ENCODE measurements around the gene ARHGAP33.

Gene ARHGAP33

DNA sequence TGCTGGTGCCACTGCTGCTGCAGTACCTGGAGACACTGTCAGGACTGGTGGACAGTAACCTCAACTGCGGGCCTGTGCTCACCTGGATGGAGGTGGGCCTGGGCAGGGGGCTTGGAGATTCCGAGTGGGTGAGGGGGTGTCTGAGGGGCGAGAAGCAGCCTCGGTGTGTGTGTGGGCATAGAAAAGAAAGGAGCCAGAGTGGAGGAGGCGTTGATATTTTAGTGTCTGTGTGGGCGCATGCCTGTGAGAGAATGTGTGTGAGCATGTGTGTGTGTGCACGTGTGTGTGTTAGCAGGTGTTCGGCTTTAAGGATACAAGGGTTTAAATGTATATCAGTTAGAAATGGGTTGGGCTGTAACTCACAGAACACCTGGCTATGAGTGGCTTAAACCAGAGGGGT is 3.7 kb downstream of the ARHGAP33 start:
- no peak for DNase-seq

DNA sequence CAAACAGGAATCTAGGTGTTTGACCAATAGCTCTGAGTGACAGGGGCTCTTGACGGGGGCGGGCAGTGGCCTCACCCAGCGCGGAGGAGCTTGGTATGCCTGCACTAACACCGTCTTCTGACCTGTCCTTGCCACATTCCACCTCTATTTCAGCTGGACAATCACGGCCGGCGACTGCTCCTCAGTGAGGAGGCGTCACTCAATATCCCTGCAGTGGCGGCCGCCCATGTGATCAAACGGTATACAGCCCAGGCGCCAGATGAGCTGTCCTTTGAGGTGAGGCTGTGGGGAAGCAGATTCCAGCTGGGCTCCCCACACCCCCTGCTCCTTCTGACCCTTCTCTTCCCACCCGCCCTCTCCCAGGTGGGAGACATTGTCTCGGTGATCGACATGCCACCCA is 4.7 kb downstream of the ARHGAP33 start:
- DNase-seq = no peak

DNA sequence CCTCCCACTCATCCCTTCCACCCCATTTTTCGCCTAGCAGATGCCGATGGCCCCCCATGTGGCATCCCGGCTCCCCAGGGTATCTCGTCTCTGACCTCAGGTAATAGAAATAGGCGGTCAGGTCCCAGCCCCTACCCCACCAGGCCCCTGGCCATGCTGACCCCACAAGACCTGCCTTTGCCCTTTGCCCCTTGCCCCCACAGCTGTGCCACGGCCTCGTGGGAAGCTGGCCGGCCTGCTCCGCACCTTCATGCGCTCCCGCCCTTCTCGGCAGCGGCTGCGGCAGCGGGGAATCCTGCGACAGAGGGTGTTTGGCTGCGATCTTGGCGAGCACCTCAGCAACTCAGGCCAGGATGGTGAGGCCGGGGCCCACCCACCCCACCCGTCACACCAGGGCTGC is 5.4 kb downstream of the ARHGAP33 start:
- no peak for DNase-seq

DNA sequence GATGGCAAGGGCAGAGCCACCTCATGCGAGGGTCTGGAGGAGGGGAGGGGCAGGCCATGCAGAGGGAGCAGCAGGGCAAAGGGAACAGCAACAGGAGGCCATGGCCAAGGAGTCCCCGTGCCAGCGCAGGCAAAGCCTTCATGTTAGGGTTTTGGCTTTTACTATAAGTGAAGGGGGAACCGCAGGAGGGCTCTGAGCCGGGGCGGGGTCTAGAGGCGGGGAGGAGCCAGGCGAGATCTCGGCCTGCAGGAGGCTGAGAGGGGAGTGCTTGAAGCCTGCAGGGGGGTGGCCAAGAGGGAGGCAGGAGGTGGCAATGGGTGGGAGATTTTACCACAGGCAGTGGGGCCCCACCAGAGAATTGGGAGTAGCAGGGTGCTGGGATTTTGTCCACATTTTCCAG is 6.3 kb downstream of the ARHGAP33 start:
- no peak for DNase-seq

DNA sequence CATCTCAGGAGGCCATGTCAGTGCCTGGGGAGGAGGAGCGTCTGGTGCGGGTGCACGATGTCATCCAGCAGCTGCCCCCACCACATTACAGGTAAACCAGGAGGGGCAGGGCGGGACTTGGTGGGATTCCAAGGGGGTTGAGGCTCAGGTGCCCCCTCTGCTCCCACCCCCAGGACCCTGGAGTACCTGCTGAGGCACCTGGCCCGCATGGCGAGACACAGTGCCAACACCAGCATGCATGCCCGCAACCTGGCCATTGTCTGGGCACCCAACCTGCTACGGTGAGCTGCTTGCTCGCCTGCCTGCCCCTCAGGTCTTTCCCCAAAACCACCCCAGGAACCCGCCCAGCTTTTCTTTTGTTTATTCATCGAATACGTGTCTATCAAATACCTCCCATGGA is 7.2 kb downstream of the ARHGAP33 start:
- DNase-seq = no peak

DNA sequence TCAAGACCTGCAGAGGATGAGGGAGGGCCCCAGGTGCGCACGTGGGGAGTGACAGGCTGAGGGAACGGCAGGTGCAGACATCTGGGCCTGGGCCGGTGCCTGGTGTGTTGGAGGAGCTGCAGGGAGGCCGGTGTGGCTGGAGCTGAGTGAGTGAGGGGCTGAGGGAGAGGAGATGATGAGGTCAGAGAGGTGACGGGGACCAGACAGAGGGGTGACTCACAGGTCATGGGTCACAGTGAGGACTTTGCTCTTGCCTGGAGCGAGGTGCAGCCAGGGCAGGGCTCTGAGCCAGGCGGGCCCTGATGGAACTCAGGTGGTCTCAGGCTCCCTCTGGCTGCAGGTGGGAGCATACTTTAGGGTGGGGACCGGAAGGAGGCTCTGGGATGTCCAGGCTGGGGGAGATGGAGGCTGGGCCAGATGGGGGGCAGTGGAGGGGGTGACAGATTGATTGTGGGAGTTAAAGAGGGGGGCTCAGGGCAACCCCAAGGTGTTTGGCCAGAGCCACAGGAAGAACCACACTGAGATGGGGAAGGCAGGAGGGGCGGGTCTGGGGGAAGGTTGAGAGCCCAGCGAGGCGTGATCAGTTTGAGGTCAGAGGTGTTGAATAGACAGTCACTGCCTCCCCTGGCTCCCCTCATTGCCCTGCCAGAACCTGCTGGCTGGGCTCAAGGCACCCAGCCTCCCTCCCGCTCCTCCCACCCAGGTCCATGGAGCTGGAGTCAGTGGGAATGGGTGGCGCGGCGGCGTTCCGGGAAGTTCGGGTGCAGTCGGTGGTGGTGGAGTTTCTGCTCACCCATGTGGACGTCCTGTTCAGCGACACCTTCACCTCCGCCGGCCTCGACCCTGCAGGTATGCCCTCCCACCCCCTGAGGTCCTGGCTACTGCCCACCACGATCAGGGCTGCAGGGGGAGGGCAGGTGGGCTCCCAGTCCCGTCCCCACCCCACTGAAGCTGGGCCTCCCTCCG is 8.4 kb downstream of the ARHGAP33 start:
- no peak for DNase-seq

DNA sequence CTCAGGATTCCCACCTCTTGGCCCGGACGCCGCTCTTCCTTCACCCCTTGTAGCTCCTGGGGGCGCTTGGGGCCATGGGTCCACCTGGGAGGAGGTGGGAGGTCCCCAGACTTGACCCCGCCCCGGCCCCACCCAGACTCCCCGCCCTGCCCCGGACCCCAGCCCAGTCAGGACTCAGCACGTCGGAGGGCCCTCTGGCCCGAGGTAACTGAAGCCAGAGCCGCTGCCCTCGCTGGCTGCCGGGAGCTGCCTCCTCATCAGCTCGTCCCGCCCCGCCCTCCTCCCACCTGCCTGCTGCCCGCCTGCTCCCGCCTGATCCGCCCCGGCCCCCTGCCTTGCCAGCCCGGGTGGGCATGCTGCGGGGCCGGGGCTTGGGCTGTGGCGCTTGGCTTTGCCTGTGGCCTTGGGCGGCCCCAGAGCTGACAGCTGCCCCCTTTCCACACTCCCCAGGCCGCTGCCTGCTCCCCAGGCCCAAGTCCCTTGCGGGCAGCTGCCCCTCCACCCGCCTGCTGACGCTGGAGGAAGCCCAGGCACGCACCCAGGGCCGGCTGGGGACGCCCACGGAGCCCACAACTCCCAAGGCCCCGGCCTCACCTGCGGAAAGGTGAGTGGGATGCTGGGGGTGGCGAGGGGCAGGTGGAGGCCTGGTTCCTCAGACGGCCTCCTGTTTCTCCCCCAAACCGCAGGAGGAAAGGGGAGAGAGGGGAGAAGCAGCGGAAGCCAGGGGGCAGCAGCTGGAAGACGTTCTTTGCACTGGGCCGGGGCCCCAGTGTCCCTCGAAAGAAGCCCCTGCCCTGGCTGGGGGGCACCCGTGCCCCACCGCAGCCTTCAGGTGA is 9.4 kb downstream of the ARHGAP33 start:
- no peak for DNase-seq

DNA sequence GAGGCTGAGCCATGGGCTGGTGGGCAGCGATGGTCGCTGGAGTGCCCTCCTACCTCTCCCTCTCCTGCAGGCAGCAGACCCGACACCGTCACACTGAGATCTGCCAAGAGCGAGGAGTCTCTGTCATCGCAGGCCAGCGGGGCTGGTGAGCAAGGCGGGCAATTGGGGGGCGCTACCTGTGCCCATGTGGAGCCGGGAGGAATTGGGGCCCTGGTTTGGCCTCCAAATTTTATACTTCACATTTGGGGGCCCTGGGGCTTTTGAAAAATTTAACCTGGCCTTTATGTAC is 9.9 kb downstream of the ARHGAP33 start:
- DNase-seq = no peak

DNA sequence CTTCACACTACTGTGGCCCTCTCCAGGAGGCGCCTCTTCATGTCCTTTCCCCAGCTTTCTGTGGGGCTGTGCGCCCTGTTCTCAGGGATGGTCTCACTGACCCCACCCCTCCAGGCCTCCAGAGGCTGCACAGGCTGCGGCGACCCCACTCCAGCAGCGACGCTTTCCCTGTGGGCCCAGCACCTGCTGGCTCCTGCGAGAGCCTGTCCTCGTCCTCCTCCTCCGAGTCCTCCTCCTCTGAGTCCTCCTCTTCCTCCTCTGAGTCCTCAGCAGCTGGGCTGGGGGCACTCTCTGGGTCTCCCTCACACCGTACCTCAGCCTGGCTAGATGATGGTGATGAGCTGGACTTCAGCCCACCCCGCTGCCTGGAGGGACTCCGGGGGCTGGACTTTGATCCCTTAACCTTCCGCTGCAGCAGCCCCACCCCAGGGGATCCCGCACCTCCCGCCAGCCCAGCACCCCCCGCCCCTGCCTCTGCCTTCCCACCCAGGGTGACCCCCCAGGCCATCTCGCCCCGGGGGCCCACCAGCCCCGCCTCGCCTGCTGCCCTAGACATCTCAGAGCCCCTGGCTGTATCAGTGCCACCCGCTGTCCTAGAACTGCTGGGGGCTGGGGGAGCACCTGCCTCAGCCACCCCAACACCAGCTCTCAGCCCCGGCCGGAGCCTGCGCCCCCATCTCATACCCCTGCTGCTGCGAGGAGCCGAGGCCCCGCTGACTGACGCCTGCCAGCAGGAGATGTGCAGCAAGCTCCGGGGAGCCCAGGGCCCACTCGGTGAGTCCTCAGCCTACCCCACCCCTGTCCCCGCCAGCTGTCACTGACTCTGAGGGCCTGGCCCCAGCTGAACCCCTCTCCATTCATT is 11.2 kb downstream of the ARHGAP33 start:
- no peak for DNase-seq

DNA sequence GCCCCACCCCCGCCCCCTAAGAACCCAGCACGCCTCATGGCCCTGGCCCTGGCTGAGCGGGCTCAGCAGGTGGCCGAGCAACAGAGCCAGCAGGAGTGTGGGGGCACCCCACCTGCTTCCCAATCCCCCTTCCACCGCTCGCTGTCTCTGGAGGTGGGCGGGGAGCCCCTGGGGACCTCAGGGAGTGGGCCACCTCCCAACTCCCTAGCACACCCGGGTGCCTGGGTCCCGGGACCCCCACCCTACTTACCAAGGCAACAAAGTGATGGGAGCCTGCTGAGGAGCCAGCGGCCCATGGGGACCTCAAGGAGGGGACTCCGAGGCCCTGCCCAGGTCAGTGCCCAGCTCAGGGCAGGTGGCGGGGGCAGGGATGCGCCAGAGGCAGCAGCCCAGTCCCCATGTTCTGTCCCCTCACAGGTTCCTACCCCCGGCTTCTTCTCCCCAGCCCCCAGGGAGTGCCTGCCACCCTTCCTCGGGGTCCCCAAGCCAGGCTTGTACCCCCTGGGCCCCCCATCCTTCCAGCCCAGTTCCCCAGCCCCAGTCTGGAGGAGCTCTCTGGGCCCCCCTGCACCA is 11.9 kb downstream of the ARHGAP33 start:
- DNase-seq = no peak

DNA sequence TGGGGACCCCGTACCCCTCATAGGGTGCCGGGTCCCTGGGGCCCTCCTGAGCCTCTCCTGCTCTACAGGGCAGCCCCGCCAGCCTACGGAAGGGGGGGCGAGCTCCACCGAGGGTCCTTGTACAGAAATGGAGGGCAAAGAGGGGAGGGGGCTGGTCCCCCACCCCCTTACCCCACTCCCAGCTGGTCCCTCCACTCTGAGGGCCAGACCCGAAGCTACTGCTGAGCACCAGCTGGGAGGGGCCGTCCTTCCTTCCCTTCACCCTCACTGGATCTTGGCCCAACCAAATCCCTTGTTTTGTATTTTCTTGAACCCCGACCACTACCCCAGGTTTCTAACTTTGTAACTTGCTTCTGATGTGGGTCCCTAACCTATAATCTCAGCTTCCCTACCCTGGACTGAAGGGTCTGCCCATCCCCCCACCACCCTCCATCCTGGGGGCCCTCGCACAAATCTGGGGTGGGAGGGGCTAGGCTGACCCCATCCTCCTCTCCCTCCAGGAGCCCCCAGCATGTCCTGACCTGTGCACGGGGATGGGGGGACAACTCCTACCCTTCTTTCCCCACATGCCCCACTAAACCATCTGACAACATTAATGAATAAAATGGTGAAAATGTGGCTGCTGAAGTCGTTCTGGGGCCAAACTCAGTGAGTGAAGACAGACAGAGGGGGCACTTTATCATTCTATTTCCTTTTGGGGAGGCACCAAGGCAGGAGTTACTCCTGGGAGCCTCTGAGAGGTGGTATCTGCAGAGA is 13.0 kb downstream of the ARHGAP33 start:
- no peak for DNase-seq

DNA sequence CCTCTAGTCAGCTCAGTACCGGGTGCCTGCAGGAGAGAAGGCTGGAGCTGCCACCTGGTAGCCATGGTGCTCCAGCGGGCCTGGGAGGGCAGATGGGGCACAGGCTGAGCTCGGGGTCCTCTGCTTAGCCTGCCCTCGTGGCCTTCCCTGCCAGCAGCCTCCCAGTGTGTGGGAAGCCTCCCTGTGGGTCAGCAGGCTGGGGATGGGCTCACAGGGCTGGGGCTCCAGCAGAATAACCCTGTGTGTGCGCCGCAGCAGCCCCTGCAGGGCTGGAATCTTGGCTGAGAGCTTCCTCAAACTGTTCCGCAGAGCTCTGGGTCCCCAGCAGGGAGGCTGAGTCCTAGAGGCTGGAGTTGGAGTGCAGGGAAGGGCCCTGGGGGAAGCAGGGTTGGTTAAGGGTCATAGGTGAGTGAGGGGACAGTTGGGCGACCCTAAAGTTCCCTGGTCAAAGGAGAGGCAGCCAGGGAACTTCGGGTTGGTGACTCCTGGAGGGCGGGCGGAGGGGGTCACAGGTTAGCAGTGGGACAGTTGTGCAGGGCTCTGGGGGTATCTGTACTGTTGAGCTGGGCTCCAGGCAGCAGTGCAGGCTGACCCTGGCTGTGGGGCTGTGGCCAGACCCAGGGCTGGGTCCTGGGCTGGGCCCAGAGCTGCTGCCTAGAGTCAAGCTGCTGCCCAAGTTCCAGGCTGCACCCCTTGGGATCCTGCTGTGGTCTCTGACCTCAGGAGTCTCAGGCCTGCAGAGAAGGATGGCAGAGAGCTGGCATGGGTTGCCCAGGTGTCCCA is 14.0 kb downstream of the ARHGAP33 start:
- no peak for DNase-seq

DNA sequence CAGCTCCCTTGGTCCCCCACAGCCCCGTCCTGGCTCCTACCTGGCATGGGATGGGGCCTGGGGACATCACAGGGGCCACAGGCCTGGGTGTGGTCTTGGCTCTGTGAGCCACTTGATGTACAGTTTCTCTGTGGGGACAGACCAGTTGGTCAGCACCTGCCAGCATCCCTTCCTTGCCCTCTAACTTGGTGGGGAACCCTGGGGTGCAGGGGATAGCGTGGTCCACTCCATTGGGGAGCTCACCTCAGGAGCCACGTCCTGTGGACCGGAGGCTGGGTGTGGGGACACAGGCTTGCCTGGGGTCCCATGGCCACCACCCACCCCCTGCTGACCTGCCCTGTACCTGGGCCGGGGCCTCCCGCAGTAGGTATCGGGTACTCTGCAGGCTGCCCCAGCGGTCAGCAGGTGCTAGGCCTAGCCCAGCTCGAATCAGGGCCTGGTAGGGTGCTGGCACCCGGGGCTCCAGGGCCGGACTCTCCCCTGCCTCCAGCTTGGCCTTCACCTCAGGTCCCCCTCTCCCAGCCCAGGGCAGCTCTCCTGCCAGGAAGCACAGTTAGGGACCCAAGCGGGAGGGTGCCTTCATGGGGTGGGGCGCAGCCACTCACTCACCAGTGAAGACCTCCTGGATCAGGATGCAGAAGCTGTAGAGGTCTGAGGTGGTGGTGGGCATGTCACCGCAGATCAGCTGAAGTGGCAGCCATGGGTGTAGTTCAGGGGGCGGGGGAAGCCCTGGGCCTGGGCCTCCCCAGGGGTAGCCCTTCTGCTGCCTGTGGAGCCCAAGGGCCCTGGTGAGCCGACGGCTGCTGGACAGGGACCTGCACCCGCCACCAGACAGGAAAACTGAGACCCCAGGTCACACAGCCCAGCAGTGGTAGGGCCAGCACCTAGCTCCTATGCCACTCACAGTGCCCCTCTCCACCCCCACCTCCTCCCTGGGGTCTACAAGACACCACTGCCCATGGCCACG is 14.9 kb downstream of the ARHGAP33 start:
- DNase-seq = no peak

DNA sequence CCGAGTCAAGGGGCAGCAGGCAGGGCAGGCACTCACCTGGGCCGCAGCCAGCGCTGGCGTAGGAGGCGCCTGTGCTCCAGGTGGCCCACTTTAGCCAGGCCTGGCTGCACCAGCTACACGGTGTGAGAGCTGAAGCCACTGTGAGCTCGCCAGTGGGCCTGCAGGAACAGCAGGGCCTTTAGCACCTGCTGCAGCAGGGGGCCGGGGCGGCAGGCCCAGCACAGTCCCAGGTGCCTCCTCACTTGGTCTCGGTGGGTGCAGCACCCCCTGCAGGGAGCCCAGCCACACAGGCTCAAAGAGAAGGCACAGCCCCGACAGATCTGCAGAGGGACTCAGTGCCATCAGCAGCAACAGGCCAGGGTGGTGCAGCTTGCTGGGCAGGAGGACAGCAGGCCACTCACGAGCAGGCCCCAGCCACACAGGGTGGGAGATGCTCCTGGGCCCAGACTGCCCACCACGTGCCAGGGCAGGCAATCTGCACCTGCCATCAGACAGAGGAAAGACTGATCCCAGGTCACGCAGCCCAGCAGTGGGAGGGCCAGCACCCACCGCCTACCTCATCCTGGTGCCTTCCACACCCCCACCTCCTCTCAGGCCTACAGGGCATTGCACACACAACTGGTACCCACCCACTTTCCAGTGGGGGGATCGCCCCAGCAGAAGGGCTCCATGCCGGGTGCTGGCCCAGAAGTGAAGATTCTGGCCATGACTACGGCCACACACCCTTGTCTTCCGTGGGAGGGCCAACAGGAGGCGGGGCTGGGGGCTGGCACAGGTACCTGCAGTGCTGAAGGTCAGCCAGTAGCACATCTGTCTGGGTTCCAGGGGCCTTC is 15.8 kb downstream of the ARHGAP33 start:
- DNase-seq = peak; percentile 32

DNA sequence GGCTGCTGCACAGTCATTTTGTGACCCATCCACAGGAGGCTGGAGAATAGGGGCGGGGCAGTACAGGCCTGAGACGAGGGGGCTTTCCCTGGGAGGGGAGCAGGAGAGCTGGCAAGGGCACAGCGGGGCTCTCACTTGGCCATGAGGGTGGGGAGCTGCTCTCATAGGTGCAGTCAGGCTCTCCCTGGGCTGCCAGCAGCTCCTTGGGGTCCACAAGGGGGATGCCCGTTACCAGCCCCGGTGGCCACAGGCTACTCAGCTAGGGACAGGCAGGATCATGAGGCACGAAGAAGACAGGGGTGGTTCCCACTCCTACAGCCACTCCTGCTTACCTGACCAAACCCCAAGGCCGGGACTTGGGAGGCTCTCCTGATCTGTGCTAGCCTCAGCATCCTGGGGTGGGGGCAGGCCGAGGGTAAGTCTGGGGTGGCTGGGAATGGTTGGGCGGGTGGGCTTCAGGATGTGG is 16.5 kb downstream of the ARHGAP33 start:
- DNase-seq = no peak

DNA sequence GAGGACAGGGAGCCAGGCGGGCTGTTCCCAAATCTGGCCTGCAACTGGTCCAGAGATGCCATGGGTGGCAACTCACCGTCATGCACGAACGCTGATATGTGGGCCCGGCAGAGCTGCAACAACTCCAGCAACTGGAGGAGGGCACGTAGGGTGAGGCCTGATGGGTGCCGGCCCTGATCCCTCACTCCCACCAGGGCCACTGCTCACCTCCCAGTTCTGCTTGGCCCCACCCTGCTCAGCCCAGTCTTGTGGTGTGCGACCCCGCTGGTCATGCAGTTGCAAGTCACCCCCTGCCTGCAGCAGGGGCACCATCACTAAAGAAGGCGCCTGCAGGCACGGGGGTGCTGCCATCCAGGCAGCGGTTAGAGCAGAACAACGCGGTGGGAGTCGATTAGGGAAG is 16.9 kb downstream of the ARHGAP33 start:
- DNase-seq = no peak

DNA sequence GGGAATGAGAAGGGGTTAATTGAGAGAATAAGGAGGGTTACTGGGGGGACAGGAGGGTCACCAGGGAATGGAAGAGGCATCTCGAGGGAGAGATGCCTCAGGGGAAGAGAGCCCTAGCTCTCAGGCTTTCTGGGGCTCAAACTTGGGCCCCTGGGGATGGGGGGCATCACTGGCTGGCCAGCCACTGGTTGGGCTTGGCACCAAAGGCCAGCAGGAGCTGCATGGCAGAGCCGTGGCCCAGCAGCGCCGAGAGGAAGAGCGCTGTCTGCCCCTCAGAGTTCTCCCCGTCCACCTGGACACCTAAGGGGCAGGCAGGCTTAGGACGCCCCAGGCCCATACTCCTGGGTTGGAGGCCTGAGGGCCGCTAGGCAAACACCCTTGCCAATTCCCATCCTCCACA is 17.5 kb downstream of the ARHGAP33 start:
- no peak for DNase-seq

DNA sequence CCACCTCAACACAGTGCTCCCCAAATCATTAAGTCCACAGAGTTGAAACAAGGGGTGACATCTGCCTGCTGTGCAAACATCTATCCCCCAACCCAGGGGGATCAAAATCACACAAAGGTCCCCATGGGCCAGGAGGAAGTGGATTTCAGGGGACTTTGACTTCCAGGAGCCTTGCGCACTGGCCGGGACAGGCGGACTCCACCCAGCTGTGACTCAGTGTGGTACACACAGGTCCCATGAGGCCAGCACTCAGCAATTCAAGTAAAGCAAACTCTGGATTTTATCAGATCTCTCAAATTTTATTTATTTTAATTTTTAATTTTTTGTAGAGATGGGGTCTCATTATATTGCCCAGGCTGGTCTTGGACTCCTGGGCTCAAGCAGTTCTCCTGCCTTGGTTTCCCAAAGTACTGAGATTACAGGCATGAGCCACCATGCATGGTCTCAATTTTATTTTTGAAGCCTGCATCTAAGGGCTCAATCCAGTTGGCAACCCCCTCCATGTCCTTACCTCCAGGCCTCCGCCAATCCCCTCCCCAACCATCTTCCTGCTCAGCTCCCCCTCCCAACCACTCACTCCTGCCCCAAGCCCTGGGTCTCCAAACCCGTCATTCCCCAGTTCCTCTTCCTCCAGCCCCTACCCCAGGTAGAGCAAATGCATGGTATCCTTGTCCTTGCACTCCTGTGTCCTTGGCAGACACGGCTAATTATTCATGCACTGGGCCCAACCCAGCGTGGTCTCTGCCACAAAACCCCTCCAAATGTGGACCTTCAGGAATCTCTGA is 18.2 kb downstream of the ARHGAP33 start:
- no peak for DNase-seq
